HUDEP-2 (cell line): ENCODE results near the gene CFTR.

Source experiments
- DNase-seq, 76 experiments: peaks; one replicate each; lab custom pipeline; 2025; ENCODE audit not compliant: unreplicated experiment in 76 of 76; lab: John Stamatoyannopoulos, UW

Gene CFTR

DNA sequence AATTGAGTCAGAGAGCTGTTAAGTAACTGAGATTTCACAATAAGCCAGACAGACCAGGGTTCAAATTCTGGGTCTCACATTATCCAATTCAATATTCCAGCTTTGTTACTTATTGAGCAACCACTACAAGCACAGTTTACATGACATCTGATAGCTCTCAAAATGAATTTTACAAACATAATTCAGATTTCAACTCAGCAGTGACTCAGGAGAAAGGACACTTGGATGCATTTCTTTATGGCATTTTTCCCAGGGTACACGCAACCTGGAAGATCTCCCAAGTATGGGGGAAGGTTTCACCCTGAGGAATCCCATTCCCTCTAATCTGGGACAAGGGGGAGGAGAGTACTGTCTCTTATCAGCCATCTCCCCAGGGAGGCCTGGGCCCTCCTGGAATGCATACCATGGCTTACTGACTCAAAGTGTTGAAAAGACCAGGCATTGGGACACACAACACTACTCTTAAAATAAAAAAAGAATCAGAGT, 102.4 kb downstream of the CFTR start:
- DNase-seq = no peak

GRCh38 chr7:117587931-117588330, 108.1 kb downstream of the CFTR start:
- DNase-seq = no peak

- peak in 1 of 76 experiments; percentile 53 for DNase-seq
Observed at GRCh38 chr7:117588352-117588794, 108.5 kb downstream of the CFTR start.

DNA sequence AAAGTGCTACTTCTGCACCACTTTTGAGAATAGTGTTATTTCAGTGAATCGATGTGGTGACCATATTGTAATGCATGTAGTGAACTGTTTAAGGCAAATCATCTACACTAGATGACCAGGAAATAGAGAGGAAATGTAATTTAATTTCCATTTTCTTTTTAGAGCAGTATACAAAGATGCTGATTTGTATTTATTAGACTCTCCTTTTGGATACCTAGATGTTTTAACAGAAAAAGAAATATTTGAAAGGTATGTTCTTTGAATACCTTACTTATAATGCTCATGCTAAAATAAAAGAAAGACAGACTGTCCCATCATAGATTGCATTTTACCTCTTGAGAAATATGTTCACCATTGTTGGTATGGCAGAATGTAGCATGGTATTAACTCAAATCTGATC, 110.4 kb downstream of the CFTR start:
- no peak for DNase-seq

GRCh38 chr7:117592011-117592635, 112.3 kb downstream of the CFTR start:
- DNase-seq = no peak

- no peak for DNase-seq
Observed at GRCh38 chr7:117596134-117596533, 116.3 kb downstream of the CFTR start.

- no peak for DNase-seq
Observed at GRCh38 chr7:117597755-117598154, 117.9 kb downstream of the CFTR start.

GRCh38 chr7:117600911-117601310, 121.1 kb downstream of the CFTR start:
- no peak for DNase-seq

DNA sequence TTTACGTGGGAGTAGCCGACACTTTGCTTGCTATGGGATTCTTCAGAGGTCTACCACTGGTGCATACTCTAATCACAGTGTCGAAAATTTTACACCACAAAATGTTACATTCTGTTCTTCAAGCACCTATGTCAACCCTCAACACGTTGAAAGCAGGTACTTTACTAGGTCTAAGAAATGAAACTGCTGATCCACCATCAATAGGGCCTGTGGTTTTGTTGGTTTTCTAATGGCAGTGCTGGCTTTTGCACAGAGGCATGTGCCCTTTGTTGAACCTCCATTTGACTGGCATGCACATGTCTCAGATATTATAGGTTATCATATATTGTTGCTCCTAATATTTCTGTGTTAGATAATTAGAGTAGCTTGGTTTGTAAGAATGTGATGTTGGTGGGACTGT, 123.8 kb downstream of the CFTR start:
- DNase-seq = no peak

- DNase-seq = no peak
Observed at GRCh38 chr7:117605712-117606111, 125.9 kb downstream of the CFTR start.

- DNase-seq = no peak
Observed at GRCh38 chr7:117606132-117606531, 126.3 kb downstream of the CFTR start.

GRCh38 chr7:117610396-117610795, 130.6 kb downstream of the CFTR start:
- no peak for DNase-seq

DNA sequence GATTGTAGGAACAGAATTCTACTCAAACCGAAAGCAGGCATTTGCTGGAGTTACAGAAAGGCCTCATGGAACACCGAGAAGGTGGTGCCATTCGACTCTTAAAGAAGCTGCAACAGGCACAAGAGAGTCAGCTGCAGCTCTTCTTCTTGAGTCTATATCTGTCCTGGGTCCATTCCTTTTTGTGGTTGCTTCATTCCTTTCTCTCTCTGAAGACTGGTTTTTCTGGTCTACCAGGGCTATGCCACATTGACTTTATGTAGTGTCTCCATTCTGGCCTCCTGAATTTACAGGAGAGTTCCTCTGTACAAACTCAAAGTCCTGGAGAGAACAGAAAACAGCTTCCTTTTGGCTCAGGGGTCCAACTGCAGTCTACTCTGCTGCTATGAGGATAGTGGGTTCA, 132.8 kb downstream of the CFTR start:
- DNase-seq = no peak

- no peak for DNase-seq
Observed at GRCh38 chr7:117616694-117617093, 136.9 kb downstream of the CFTR start.

DNA sequence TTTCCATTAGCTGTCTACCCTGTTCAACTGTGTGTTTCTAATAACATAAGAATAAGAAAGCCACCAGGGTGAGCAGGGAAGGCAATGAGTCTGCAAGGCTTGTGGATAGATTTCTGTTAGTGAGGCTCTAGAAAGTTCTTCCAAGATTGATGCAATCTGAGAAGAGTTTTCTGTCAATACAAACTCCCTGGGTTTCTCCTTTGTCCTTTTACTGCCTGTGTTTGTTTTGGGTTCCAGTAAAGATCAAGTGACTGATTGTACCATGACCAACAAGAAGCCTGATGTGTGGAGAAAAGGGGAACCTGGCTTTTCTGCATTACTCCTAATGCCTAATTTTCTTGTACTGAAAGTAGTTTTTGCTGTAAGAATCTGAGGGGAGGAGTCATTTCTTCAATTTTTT, 139.9 kb downstream of the CFTR start:
- DNase-seq = no peak

- DNase-seq = no peak
Observed at GRCh38 chr7:117621075-117621618, 141.3 kb downstream of the CFTR start.

- DNase-seq = no peak
Observed at GRCh38 chr7:117623606-117624005, 143.8 kb downstream of the CFTR start.

GRCh38 chr7:117630501-117630900, 150.7 kb downstream of the CFTR start:
- no peak for DNase-seq

DNA sequence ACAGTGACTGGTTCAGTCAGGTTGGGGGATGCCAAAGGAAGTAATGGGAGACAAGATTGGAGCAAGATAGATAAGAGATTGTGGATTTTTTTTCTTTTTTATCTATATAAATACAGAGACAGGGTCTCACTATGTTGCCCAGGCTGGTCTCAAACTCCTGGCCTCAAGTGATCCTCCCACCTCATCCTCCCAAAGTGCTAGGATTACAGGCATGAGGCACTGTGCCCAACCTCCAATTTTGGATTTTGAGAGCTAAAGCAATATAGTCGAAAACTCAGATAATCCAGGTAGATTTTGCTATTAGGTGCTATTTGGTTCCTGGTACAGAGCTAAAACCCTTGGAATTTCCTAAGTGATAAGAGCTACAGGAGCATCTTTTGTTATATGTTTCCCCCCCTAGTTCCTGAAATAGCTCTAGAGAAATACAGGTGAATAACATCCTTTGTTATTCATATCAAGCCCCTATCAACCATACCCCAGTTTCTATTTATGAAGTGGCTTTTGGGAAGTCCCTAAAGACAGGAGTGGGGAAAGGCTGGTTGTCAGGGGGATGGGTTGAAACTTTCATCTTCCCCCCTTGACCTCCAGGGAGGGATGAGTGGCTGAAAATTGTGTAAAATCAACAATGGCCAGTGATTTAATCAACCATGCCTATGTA, 151.2 kb downstream of the CFTR start:
- DNase-seq = no peak

GRCh38 chr7:117631652-117632051, 151.8 kb downstream of the CFTR start:
- DNase-seq = no peak

GRCh38 chr7:117637937-117638336, 158.1 kb downstream of the CFTR start:
- no peak for DNase-seq

- no peak for DNase-seq
Observed at GRCh38 chr7:117639966-117640365, 160.1 kb downstream of the CFTR start.
